Testis (tissue), 3 donors: ENCODE data around the gene LMLN. TPM values are rescaled to one million over a fixed set of nuclear protein-coding genes. Genes with fewer than 3 reads are reported as not detected.

Experiments
- DNase-seq: peaks from one replicate; pipeline ENCODE4 v3.0.0-alpha.2; 2019
- H3K27ac ChIP-seq, 2 donors: fragments of 200-600 bp; sonication (generic); one replicate each; pipeline ENCODE4 v1.5.1; 2019
- H3K27me3 ChIP-seq: fragments of 200-600 bp; sonication (generic); one replicate; pipeline ENCODE4 v1.5.1; 2019
- H3K36me3 ChIP-seq: fragments of 200-600 bp; sonication (generic); one replicate; pipeline ENCODE4 v1.5.1; 2017; ENCODE audit warnings: low read depth; ENCODE audit errors: missing control alignments
- H3K4me1 ChIP-seq: fragments of 200-600 bp; sonication (generic); one replicate; pipeline ENCODE4 v1.5.1; 2019
- H3K4me3 ChIP-seq, 2 donors: fragments of 200-600 bp; sonication (generic); one replicate each; pipeline ENCODE4 v1.5.1; 2017 to 2019
- H3K9me3 ChIP-seq: fragments of 200-600 bp; sonication (generic); one replicate; pipeline ENCODE4 v1.5.1; 2017
- POLR2A ChIP-seq: fragments of 450-650 bp; IDR thresholded peaks from one replicate; pipeline ENCODE4 v1.6.1; 2017; ENCODE audit warnings: antibody characterized with exemption, mild to moderate bottlenecking, moderate library complexity
- WGBS, 2 donors: methylation state at CpG; one replicate each; pipeline ENCODE4 v1.1.5; 2018; 5-methylcytosine and 5-hydroxymethylcytosine counted together
- intact Hi-C: fragments of 100-400 bp; cut with DNase I; formaldehyde crosslinking; loops from one replicate; pipeline ENCODE4 v1.15.1; 2023; ENCODE audit warnings: low total_unique reads
- polyA plus RNA-seq: library from polyadenylated mRNA; stranded (reverse); fragments of 350-450 nt; fragmentation: Illumina TruSeq; extraction: RNeasy Lipid Tissue Mini Kit (QIAGEN cat#74804); gene quantifications from one replicate; pipeline ENCODE4 v1.2.3, GENCODE V29; 2014; ENCODE audit warnings: low read depth, low replicate concordance; ENCODE audit not compliant: insufficient read depth
- total RNA-seq, 2 donors: library from RNA; depleted of rRNA; stranded (reverse); fragments of >200 nt; gene quantifications; one replicate each; pipeline ENCODE4 v1.2.3, GENCODE V29; 2016
- TF ChIP-seq, protein P1 (sequence below), 3 experiments: fragments of 450-650 bp in 2 of 3; fragments of 200-600 bp in 1 of 3; sonication (generic) in 1 of 3; IDR thresholded peaks; one replicate each; pipeline ENCODE4 v1.5.1; 2016 to 2019; ENCODE audit warnings: antibody characterized with exemption in 3 of 3, mild to moderate bottlenecking in 2 of 3, moderate library complexity in 1 of 3

LMLN gene
- total and polyA plus RNA-seq, 3 donors from 2014 or later: 23.0 to 49.8 (median 24.1) TPM

DNA sequence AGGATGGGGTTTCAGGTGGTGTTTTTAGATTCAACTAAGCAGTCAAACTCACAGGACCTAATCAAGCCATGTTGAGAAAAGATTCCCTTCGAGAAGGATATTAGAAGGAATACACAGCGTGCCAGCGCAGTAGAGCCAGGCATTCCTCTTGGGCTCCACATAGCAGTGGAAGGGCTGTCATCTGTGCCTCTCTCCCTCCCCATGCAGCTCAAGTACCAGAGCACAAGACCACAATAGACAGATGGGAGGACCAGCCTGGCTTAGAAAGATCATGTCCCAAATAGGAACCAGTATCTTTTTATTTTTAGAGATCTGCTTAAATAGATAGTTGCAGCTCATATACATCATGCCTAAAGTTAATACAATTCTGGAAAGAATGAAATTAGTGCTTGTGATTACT, 37.9 kb downstream of the LMLN start:
- TF ChIP-seq, protein P1, sequence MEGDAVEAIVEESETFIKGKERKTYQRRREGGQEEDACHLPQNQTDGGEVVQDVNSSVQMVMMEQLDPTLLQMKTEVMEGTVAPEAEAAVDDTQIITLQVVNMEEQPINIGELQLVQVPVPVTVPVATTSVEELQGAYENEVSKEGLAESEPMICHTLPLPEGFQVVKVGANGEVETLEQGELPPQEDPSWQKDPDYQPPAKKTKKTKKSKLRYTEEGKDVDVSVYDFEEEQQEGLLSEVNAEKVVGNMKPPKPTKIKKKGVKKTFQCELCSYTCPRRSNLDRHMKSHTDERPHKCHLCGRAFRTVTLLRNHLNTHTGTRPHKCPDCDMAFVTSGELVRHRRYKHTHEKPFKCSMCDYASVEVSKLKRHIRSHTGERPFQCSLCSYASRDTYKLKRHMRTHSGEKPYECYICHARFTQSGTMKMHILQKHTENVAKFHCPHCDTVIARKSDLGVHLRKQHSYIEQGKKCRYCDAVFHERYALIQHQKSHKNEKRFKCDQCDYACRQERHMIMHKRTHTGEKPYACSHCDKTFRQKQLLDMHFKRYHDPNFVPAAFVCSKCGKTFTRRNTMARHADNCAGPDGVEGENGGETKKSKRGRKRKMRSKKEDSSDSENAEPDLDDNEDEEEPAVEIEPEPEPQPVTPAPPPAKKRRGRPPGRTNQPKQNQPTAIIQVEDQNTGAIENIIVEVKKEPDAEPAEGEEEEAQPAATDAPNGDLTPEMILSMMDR (IDR thresholded peaks at IDR 0.05): no peak
- no peak for TF ChIP-seq POLR2A
- no peaks in the 10 kb centered on the region for H3K36me3 ChIP-seq

DNA sequence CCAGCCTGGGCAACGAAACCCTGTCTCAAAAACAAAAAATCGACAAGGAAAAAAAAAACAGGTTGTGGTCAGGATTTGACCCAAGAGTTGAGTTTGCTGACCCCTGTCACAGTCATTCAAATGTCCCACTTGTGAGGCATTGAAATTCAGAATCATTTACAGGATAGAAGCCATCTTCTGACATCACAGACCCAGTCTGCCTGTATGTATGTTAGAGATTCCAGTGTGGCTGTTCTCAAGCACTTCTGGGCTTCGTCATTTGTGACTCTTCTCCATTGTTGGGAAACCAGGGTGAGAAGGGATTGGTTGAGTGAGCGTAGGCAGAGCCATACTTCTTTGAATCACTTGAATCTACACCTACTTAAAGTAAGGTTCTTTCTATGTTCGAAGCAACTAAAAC, 57.1 kb downstream of the LMLN start:
- H3K4me3 ChIP-seq: no peak overlapping the region
- no peaks in the 10 kb centered on the region for H3K27me3 ChIP-seq
- no peak for DNase-seq
- no peaks in the 10 kb centered on the region for H3K4me1 ChIP-seq
- intact Hi-C loops: no loop called here
- 95 to 97% methylated on average over 5 of the region's 5 CpGs for WGBS, 2 donors
- no peak overlapping the region for H3K27ac ChIP-seq
- no peaks in the 10 kb centered on the region for H3K36me3 ChIP-seq
- no peaks in the 10 kb centered on the region for H3K9me3 ChIP-seq
- no peak for TF ChIP-seq POLR2A
- TF ChIP-seq, protein P1 (IDR thresholded peaks at IDR 0.05): no peak

More for the DNA sequence above, 37.9 kb downstream of the LMLN start:
- 88 to 97% methylated on average over 3 of the region's 3 CpGs for WGBS, 2 donors
- no peaks in the 10 kb centered on the region for H3K4me1 ChIP-seq
- intact Hi-C loops: no loop called here
- no peak overlapping the region for H3K4me3 ChIP-seq
- no peak overlapping the region for H3K27ac ChIP-seq
- H3K27me3 ChIP-seq: no peaks in the 10 kb centered on the region
- H3K9me3 ChIP-seq: no peaks in the 10 kb centered on the region
- DNase-seq: no peak

DNA sequence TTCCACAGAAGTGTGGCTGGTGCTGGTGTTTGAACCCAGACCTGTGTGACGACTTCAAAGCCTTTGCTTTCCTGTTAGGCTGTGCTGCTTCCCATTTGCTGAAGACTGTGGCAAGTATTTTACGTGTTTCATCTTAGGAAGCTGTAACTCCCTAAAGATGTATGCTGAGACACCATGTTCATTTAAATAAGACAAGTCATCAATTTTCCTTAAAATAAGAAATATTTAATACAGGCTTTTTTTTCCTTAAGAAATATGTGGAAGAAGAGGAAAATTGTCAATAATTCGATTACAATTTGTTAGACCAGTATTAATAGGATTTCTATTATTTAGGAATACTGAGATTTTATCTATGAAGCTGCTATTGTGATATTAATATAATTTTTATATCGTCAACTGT, 58.4 kb downstream of the LMLN start:
- Histone ChIP-seq H3K27me3 (no peaks in the 10 kb centered on the region), H3K9me3 (no peaks in the 10 kb centered on the region), H3K4me3 (no peak overlapping the region), H3K27ac (no peak overlapping the region), H3K4me1 (no peaks in the 10 kb centered on the region), H3K36me3 (no peaks in the 10 kb centered on the region)
- no peak for DNase-seq
- TF ChIP-seq, protein P1 (IDR thresholded peaks at IDR 0.05): no peak
- no peak for TF ChIP-seq POLR2A
- intact Hi-C loops: no loop called here
- 95% methylated on average over 4 of the region's 4 CpGs for WGBS, 2 donors

DNA sequence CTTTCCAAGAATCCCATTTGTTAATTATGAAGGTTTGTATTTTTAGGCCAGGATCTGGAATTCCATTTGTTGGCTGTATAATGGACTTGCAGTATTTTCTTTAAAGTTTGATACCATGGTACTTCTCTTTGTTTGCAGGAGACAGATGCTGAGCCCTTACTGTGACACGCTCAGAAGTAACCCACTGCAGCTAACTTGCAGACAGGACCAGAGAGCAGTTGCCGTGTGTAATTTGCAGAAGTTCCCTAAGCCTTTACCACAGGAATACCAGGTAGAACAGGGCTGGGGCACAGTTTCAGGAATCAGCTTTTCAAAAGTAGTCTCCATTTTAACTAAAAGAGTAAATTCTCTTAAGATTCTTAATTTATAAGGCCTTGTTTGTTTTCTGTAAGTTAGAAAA, 59.1 kb downstream of the LMLN start:
- intact Hi-C loops: no loop called here

DNA sequence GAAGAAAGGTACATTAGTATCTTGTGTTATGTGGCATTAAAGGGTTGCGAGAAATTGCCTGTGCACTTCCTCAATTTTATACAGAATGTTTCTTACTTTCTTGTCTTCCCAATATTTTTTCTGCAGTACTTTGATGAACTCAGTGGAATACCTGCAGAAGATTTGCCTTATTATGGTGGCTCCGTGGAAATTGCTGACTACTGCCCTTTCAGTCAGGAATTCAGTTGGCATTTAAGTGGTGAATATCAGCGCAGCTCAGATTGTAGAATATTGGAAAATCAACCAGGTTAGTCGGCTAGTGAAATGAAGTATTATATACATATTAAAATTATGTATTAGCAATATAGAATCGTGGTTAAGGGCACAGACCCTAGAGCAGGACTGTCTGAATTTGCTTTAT, 61.3 kb downstream of the LMLN start:
- intact Hi-C loops: no loop called here
- Histone ChIP-seq H3K4me3 (no peak overlapping the region), H3K36me3 (no peaks in the 10 kb centered on the region), H3K27me3 (no peaks in the 10 kb centered on the region), H3K9me3 (no peaks in the 10 kb centered on the region), H3K4me1 (no peaks in the 10 kb centered on the region), H3K27ac (no peak overlapping the region)
- TF ChIP-seq, protein P1 (IDR thresholded peaks at IDR 0.05): no peak
- TF ChIP-seq POLR2A: no peak
- DNase-seq: no peak
- 92 to 94% methylated on average over 5 of the region's 5 CpGs for WGBS, 2 donors

More for the DNA sequence above, 59.1 kb downstream of the LMLN start:
- WGBS, 2 donors: 87 to 93% methylated on average over 2 of the region's 2 CpGs
- Histone ChIP-seq H3K36me3 (no peaks in the 10 kb centered on the region), H3K9me3 (no peaks in the 10 kb centered on the region), H3K4me1 (no peaks in the 10 kb centered on the region), H3K27ac (no peak overlapping the region), H3K4me3 (no peak overlapping the region), H3K27me3 (no peaks in the 10 kb centered on the region)
- TF ChIP-seq POLR2A: no peak
- TF ChIP-seq, protein P1 (IDR thresholded peaks at IDR 0.05): no peak
- DNase-seq: no peak
